GM23338 (cell line): ENCODE measurements around the gene NLRX1. TPM values are rescaled to one million over a fixed set of nuclear protein-coding genes. Genes with fewer than 3 reads are reported as not detected.

Source experiments
- ATAC-seq: fragments of 200-7000 bp; cut with Tn5 transposase; 3 replicates; pipeline ENCODE4 v1.9.1; 2020
- DNase-seq: peaks from one replicate; pipeline ENCODE4 v3.0.0-alpha.2; 2015; ENCODE audit warnings: low spot score
- H2AFZ ChIP-seq: fragments of 200-600 bp; sonication (generic); 2 replicates; pipeline ENCODE4 v1.8.0; 2016; ENCODE audit warnings: antibody characterized with exemption, mild to moderate bottlenecking, moderate library complexity
- H3F3A ChIP-seq: fragments of 200-600 bp; sonication (generic); replicated peaks from 2 replicates; pipeline ENCODE4 v1.8.0; 2017; ENCODE audit warnings: antibody characterized with exemption, mixed run types, low read depth
- H3K27ac ChIP-seq: fragments of 200-600 bp; sonication (generic); 2 replicates; pipeline ENCODE4 v1.6.1; 2016; ENCODE audit warnings: low read depth
- H3K27me3 ChIP-seq: fragments of 200-600 bp; sonication (generic); 2 replicates; pipeline ENCODE4 v1.8.0; 2016; ENCODE audit warnings: mild to moderate bottlenecking, mixed run types, moderate library complexity; ENCODE audit not compliant: insufficient read depth
- H3K36me3 ChIP-seq: fragments of 200-600 bp; sonication (generic); 2 replicates; pipeline ENCODE4 v1.8.0; 2016; ENCODE audit warnings: mild to moderate bottlenecking; ENCODE audit not compliant: insufficient read depth
- H3K4me1 ChIP-seq: fragments of 200-600 bp; sonication (generic); 2 replicates; pipeline ENCODE4 v1.8.0; 2016; ENCODE audit warnings: mild to moderate bottlenecking, moderate library complexity; ENCODE audit not compliant: insufficient read depth
- H3K4me2 ChIP-seq: fragments of 200-600 bp; sonication (generic); 2 replicates; pipeline ENCODE4 v1.7.1; 2017; ENCODE audit warnings: mixed run types
- H3K4me3 ChIP-seq: fragments of 200-600 bp; sonication (generic); 2 replicates; pipeline ENCODE4 v1.6.1; 2016; ENCODE audit warnings: mixed run types
- H3K79me2 ChIP-seq: fragments of 200-600 bp; sonication (generic); replicated peaks from 2 replicates; pipeline ENCODE4 v1.8.0; 2017; ENCODE audit warnings: mild to moderate bottlenecking; ENCODE audit not compliant: insufficient read depth
- H3K9me2 ChIP-seq: fragments of 200-600 bp; sonication (generic); 2 replicates; pipeline ENCODE4 v1.8.0; 2017; ENCODE audit not compliant: insufficient read depth
- H4K20me1 ChIP-seq: fragments of 200-600 bp; sonication (generic); replicated peaks from 2 replicates; pipeline ENCODE4 v1.8.0; 2017; ENCODE audit warnings: mild to moderate bottlenecking; ENCODE audit not compliant: insufficient read depth
- H3K27ac Mint-ChIP-seq: 2 replicates; pipeline ENCODE4 v1.8.0; 2020; ENCODE audit warnings: inconsistent platforms, mild to moderate bottlenecking, moderate library complexity, mixed read lengths
- H3K27me3 Mint-ChIP-seq: 3 replicates; pipeline ENCODE4 v1.8.0; 2022; ENCODE audit warnings: low read depth, mild to moderate bottlenecking, moderate library complexity, mixed read lengths, inconsistent platforms; ENCODE audit not compliant: insufficient read depth, poor library complexity
- H3K36me3 Mint-ChIP-seq: 3 replicates; pipeline ENCODE4 v1.8.0; 2021; ENCODE audit warnings: low read depth, mild to moderate bottlenecking, inconsistent platforms, moderate library complexity, mixed read lengths
- H3K4me1 Mint-ChIP-seq: 3 replicates; pipeline ENCODE4 v1.8.0; 2020; ENCODE audit warnings: mild to moderate bottlenecking, inconsistent platforms, mixed read lengths
- H3K4me3 Mint-ChIP-seq: 3 replicates; pipeline ENCODE4 v1.8.0; 2021; ENCODE audit warnings: moderate library complexity, mild to moderate bottlenecking, inconsistent platforms, mixed read lengths
- H3K9me3 Mint-ChIP-seq: 3 replicates; pipeline ENCODE4 v1.8.0; 2020; ENCODE audit warnings: moderate library complexity, mild to moderate bottlenecking, inconsistent platforms, mixed read lengths
- EZH2 ChIP-seq: fragments of 200-600 bp; sonication (generic); IDR thresholded peaks from one replicate; pipeline ENCODE4 v1.8.0; 2017; ENCODE audit warnings: antibody characterized with exemption, mild to moderate bottlenecking, low read depth; ENCODE audit not compliant: unreplicated experiment
- POLR2AphosphoS5 ChIP-seq: IDR thresholded peaks from 2 replicates; pipeline ENCODE4 v1.6.1; 2016; ENCODE audit warnings: antibody characterized with exemption, low read depth
- STAT1 ChIP-seq: IDR thresholded peaks from one replicate; pipeline ENCODE4 v1.6.1; 2016; ENCODE audit warnings: antibody characterized with exemption; ENCODE audit not compliant: unreplicated experiment
- ZNF331 ChIP-seq: fragments of 250-450 bp; sonication (Bioruptor Pico); IDR thresholded peaks from 2 replicates; pipeline ENCODE4 v1.5.0; 2020; ENCODE audit warnings: low read depth, mild to moderate bottlenecking, moderate library complexity
- polyA plus RNA-seq: library from polyadenylated mRNA; unstranded; fragments of >200 nt; fragmentation: Nextera tagmentation; extraction: Ambion mirVana; gene quantifications from 2 replicates; pipeline ENCODE4 v1.2.1, GENCODE V29; 2016
- total RNA-seq: library from RNA; depleted of rRNA; stranded (reverse); fragments of >200 nt; shearing (Covaris generic); gene quantifications from 2 replicates; pipeline ENCODE4 v1.2.3, GENCODE V29; 2014
- TF ChIP-seq, protein P1 (sequence below): IDR thresholded peaks from 2 replicates; pipeline ENCODE4 v1.6.1; 2016; ENCODE audit warnings: antibody characterized with exemption
- TF ChIP-seq, protein P2 (sequence below), 2 experiments: fragments of 200-600 bp in 1 of 2; sonication (generic) in 1 of 2; conservative IDR thresholded peaks; 2 replicates each; pipeline versions ENCODE4 v1.5.1 to v1.6.1; 2016 to 2017; ENCODE audit warnings: antibody characterized with exemption in 2 of 2, low read depth in 2 of 2, mild to moderate bottlenecking in 2 of 2, moderate library complexity in 1 of 2

NLRX1 gene
- total and polyA plus RNA-seq, 2 experiments from 2014 or later = 2.8 to 13.8 TPM

DNA sequence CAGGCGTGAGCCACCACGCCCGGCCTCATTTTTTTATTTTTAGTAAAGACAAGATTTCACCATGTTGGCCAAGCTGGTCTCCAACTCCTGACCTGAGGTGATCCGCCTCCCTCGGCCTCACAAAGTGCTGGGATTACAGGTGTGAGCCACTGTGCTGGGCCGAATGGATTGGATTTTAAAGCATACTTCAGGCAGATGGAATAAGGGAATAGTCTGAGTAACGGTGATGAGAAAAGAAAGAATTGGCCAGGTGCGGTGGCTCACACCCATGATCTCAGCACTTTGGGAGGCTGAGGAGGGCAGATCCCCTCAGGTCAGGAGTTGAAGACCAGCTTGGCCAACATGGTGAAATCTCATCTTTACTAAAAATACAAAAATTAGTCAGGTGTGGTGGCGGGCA lies 35.5 kb downstream of the NLRX1 start:
- H4K20me1 ChIP-seq = peaks cover 11% of the 10 kb centered on the region
- H3K36me3 ChIP-seq = no peaks in the 10 kb centered on the region
- no peak overlapping the region for H3K27ac Mint-ChIP-seq
- H3K27me3 Mint-ChIP-seq = peaks cover 5% of the 10 kb centered on the region
- TF ChIP-seq ZNF331 = no peak
- TF ChIP-seq, protein P1, sequence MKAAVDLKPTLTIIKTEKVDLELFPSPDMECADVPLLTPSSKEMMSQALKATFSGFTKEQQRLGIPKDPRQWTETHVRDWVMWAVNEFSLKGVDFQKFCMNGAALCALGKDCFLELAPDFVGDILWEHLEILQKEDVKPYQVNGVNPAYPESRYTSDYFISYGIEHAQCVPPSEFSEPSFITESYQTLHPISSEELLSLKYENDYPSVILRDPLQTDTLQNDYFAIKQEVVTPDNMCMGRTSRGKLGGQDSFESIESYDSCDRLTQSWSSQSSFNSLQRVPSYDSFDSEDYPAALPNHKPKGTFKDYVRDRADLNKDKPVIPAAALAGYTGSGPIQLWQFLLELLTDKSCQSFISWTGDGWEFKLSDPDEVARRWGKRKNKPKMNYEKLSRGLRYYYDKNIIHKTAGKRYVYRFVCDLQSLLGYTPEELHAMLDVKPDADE = no peak
- peaks cover 10% of the 10 kb centered on the region for H3F3A ChIP-seq
- H3K4me3 ChIP-seq = no peak overlapping the region
- H3K36me3 Mint-ChIP-seq = peaks cover 4% of the 10 kb centered on the region; the same call in 1 of the 3 replicates
- DNase-seq (no peak), ATAC-seq (no peak)
- peaks cover 19% of the 10 kb centered on the region for H3K4me1 Mint-ChIP-seq
- H3K9me2 ChIP-seq = no peaks in the 10 kb centered on the region
- H3K4me2 ChIP-seq = no peak overlapping the region
- H3K27me3 ChIP-seq = no peaks in the 10 kb centered on the region
- H3K4me3 Mint-ChIP-seq = no peak overlapping the region
- H3K79me2 ChIP-seq = peaks cover 24% of the 10 kb centered on the region
- H3K27ac ChIP-seq = no peak overlapping the region
- peaks cover 29% of the 10 kb centered on the region for H3K4me1 ChIP-seq
- H3K9me3 Mint-ChIP-seq = peaks cover 2% of the 10 kb centered on the region; the same call in 1 of the 3 replicates
- no peak overlapping the region for H2AFZ ChIP-seq

DNA sequence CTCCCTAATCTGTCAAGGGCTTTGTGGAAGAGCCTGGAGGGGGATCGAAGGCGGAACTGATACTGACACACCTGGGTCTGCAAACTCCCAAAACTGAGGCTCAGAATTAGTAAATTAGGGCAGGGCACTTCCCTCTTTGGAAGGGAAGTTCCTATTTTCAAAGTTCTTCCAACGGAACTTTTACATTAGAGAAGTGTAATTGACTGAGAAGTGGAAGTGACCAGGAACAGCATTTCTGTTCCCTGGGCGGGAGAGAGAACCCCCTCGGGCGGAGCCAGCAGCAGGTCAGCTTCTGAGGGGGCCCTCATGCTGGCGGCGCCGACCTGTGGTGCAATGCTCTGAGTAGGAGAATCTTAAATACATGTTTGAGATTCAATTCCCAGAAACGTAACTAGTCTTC lies 36.6 kb downstream of the NLRX1 start:
- TF ChIP-seq STAT1 = no peak
- Histone ChIP-seq H3F3A (peaks cover 10% of the 10 kb centered on the region), H3K4me1 (peaks cover 37% of the 10 kb centered on the region), H3K36me3 (no peaks in the 10 kb centered on the region), H2AFZ (peak overlapping the region; percentile 94), H3K27ac (peak overlapping the region; percentile 68; the same call in 1 of the 2 replicates), H3K4me2 (peak overlapping the region; percentile 64), H3K4me3 (peak overlapping the region; percentile 87), H3K9me2 (no peaks in the 10 kb centered on the region), H3K79me2 (peaks cover 34% of the 10 kb centered on the region), H4K20me1 (peaks cover 19% of the 10 kb centered on the region), H3K27me3 (no peaks in the 10 kb centered on the region)
- peaks cover 5% of the 10 kb centered on the region for H3K27me3 Mint-ChIP-seq
- peaks cover 5% of the 10 kb centered on the region; the same call in 1 of the 3 replicates for H3K36me3 Mint-ChIP-seq
- H3K9me3 Mint-ChIP-seq = peaks cover 2% of the 10 kb centered on the region; the same call in 1 of the 3 replicates
- H3K4me3 Mint-ChIP-seq = peak overlapping the region; percentile 95
- DNase-seq (peak; percentile 23), ATAC-seq (peak; percentile 5; the same call in 1 of the 3 replicates)
- peak overlapping the region; percentile 54; the same call in 1 of the 2 replicates for H3K27ac Mint-ChIP-seq
- H3K4me1 Mint-ChIP-seq = peaks cover 26% of the 10 kb centered on the region

DNA sequence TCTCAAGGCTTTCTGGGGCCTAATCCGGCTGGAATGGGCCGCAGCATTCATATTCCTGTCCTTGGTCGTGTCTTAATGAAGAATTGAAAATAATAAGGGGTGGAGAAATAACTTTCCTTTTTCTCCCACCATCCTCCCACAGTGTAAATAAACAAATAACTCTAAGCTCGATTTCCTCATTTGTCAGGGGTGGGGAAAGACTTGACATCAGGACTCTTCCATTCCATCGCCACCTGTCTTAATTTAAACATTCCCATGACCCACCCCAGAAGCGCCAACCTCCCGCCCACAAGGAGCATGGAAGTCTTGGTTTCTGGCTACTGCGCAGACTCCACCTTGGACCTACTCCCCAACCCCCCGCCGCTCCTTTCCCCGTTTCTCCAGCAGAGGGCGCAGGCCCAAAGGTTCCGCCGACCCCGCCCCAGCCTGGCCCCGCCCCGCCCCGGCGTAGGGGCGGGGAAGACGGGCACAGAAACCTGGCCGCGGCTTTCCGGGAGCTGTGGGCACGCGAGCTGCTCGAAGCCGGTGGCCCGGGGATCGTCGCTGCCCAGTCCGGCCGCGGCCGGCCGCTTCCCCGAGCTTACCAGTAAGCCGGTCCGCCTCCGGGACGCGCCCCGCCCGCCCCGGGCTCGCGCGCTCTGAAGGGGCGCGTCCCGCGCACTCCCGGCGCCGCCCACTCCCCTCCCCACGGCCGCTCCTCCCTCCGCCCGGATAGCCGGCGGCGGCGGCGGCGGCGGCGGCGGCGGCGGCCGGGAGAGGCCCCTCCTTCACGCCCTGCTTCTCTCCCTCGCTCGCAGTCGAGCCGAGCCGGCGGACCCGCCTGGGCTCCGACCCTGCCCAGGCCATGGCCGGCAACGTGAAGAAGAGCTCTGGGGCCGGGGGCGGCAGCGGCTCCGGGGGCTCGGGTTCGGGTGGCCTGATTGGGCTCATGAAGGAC lies 37.3 kb downstream of the NLRX1 start, which contains the start of gene CBL:
Gene CBL (plus strand): TSS at position 766 of the 937 bp plus-strand sequence. CDS start 79 bp downstream, at position 845.
- H3K4me3 Mint-ChIP-seq = peak within 1 kb of the TSS; percentile 95
- H3K36me3 Mint-ChIP-seq = peaks cover 5% of the 10 kb centered on the region; the same call in 1 of the 3 replicates
- H3K4me3 ChIP-seq = peak within 1 kb of the TSS; percentile 87
- peak within 1 kb of the TSS; percentile 94 for H2AFZ ChIP-seq
- H3K4me1 ChIP-seq = peaks cover 40% of the 10 kb centered on the region
- peak; percentile 68 for TF ChIP-seq POLR2AphosphoS5
- TF ChIP-seq EZH2 = no peak
- TF ChIP-seq, protein P2, sequence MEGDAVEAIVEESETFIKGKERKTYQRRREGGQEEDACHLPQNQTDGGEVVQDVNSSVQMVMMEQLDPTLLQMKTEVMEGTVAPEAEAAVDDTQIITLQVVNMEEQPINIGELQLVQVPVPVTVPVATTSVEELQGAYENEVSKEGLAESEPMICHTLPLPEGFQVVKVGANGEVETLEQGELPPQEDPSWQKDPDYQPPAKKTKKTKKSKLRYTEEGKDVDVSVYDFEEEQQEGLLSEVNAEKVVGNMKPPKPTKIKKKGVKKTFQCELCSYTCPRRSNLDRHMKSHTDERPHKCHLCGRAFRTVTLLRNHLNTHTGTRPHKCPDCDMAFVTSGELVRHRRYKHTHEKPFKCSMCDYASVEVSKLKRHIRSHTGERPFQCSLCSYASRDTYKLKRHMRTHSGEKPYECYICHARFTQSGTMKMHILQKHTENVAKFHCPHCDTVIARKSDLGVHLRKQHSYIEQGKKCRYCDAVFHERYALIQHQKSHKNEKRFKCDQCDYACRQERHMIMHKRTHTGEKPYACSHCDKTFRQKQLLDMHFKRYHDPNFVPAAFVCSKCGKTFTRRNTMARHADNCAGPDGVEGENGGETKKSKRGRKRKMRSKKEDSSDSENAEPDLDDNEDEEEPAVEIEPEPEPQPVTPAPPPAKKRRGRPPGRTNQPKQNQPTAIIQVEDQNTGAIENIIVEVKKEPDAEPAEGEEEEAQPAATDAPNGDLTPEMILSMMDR (conservative IDR thresholded peaks at IDR 0.05; ENCODE audit: low read depth in 2 of 2) = peak; percentile 67 to 80
- peaks cover 42% of the 10 kb centered on the region for H3K79me2 ChIP-seq
- peaks cover 10% of the 10 kb centered on the region for H3F3A ChIP-seq
- H4K20me1 ChIP-seq = peaks cover 27% of the 10 kb centered on the region
- peaks cover 5% of the 10 kb centered on the region for H3K27me3 Mint-ChIP-seq
- peak; percentile 76 for ATAC-seq
- peak; percentile 96 for DNase-seq
- H3K27me3 ChIP-seq = no peaks in the 10 kb centered on the region
- H3K9me2 ChIP-seq = no peaks in the 10 kb centered on the region
- H3K27ac ChIP-seq = peak within 1 kb of the TSS; percentile 99
- H3K27ac Mint-ChIP-seq = peak within 1 kb of the TSS; percentile 93
- no peaks in the 10 kb centered on the region for H3K36me3 ChIP-seq
- peaks cover 2% of the 10 kb centered on the region; the same call in 1 of the 3 replicates for H3K9me3 Mint-ChIP-seq
- H3K4me2 ChIP-seq = peak within 1 kb of the TSS; percentile 93
- H3K4me1 Mint-ChIP-seq = peaks cover 27% of the 10 kb centered on the region
